A673 (cell line): ENCODE measurements around the gene INPP5A. TPM values are rescaled to one million over a fixed set of nuclear protein-coding genes. Genes with fewer than 3 reads are reported as not detected.

Source experiments
- BruUV-seq: library from RNA; stranded (reverse); fragments of 400-500 nt; replicated peaks from 2 replicates; lab custom pipeline; 2021; lab: Mats Ljungman, UMichigan
- CTCF ChIA-PET: fragments of 300-600 bp; sonication (Branson Sonifier 250); formaldehyde crosslinking; loops from one replicate; lab custom pipeline; 2022; ENCODE audit warnings: antibody characterized with exemption; lab: Charles Lee
- POLR2A ChIA-PET: fragments of 300-600 bp; sonication (Branson Sonifier 250); formaldehyde crosslinking; loops from one replicate; lab custom pipeline; 2022; ENCODE audit warnings: antibody characterized with exemption; ENCODE audit not compliant: low non-redundant PET; lab: Charles Lee
- DNase-seq: peaks from one replicate; pipeline ENCODE4 v3.0.0-alpha.2; 2015; ENCODE audit warnings: low spot score
- H3K27ac ChIP-seq: fragments of 200-600 bp; sonication (generic); 2 replicates; pipeline ENCODE4 v1.5.1; 2016; ENCODE audit warnings: mixed run types, low read depth, mild to moderate bottlenecking, mixed read lengths, antibody characterized with exemption, low read length; ENCODE audit not compliant: poor library complexity, severe bottlenecking
- H3K27me3 ChIP-seq: fragments of 200-600 bp; sonication (generic); replicated peaks from 2 replicates; pipeline ENCODE4 v1.6.1; 2017; ENCODE audit warnings: mixed run types, low read depth, mild to moderate bottlenecking, mixed read lengths, antibody characterized with exemption, low read length; ENCODE audit not compliant: insufficient read depth, poor library complexity
- H3K36me3 ChIP-seq: fragments of 200-600 bp; sonication (generic); 2 replicates; pipeline ENCODE4 v1.6.1; 2016; ENCODE audit warnings: mixed run types, mild to moderate bottlenecking, mixed read lengths, antibody characterized with exemption, low read length; ENCODE audit not compliant: insufficient read depth, poor library complexity, severe bottlenecking
- H3K4me1 ChIP-seq: fragments of 200-600 bp; sonication (generic); 2 replicates; pipeline ENCODE4 v1.6.1; 2017; ENCODE audit warnings: mixed run types, mild to moderate bottlenecking, mixed read lengths, antibody characterized with exemption, low read length; ENCODE audit not compliant: insufficient read depth, poor library complexity, severe bottlenecking
- H3K4me3 ChIP-seq: fragments of 200-600 bp; sonication (generic); 2 replicates; pipeline ENCODE4 v1.5.1; 2016; ENCODE audit warnings: low read depth, mixed run types, mild to moderate bottlenecking, mixed read lengths, low read length; ENCODE audit not compliant: poor library complexity, severe bottlenecking
- H3K9me3 ChIP-seq: fragments of 200-600 bp; sonication (generic); 2 replicates; pipeline ENCODE4 v1.6.1; 2016; ENCODE audit warnings: mixed run types, low read depth, mild to moderate bottlenecking, mixed read lengths, antibody characterized with exemption, low read length; ENCODE audit not compliant: poor library complexity, severe bottlenecking
- EZH2 ChIP-seq: fragments of 200-600 bp; sonication (generic); IDR thresholded peaks from 2 replicates; pipeline ENCODE4 v1.6.1; 2017; ENCODE audit warnings: borderline replicate concordance, low read depth, mild to moderate bottlenecking, mixed read lengths, antibody characterized with exemption, low read length; ENCODE audit not compliant: poor library complexity, severe bottlenecking
- intact Hi-C: fragments of 100-400 bp; cut with micrococcal nuclease; formaldehyde crosslinking; loops from one replicate; pipeline ENCODE4 v1.10.0; 2022; ENCODE audit not compliant: unreplicated experiment
- total RNA-seq: library from RNA; stranded (reverse); gene quantifications from 2 replicates; pipeline ENCODE4 v1.2.3, GENCODE V29; 2021
- TF ChIP-seq, protein P1 (sequence below): fragments of 300-800, 200-600 bp; sonication (generic); conservative IDR thresholded peaks from 2 replicates; pipeline ENCODE4 v1.5.1; 2017; ENCODE audit warnings: low read depth, mild to moderate bottlenecking, antibody characterized with exemption, low read length, moderate library complexity, mixed read lengths

INPP5A gene
- total RNA-seq, 1 experiment from 2014 or later = 21.8 TPM

DNA sequence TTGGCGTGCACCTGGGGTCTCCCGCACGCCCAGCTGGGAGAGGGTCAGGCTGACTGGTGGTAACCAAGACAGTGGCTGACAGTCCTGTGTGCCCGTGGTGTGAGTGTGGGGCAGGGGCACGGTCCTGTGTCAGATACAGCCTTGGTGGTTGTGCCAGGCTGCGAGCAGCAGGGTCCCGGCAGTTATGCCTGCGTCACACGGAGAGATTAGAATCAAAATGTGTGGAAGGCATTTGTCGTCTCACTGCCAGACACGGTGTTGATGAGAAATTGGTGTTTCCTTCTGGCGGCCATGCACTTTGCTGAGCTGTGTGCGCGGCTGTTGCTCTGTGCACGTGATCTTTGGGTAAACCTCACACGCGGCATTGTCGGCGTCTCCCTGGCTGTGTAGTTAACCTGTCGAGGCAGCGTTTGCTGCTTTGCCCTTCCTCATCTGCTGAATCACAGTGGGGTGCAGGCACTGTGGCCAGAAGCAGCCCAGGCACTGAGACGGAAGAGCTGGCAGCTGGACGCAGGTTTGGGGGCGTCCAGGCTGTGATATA lies 160.7 kb downstream of the INPP5A start:
- POLR2A ChIA-PET = no interaction called here
- intact Hi-C loops = no loop called here
- BruUV-seq = no TSS peak
- TF ChIP-seq EZH2 = no peak
- TF ChIP-seq, protein P1, sequence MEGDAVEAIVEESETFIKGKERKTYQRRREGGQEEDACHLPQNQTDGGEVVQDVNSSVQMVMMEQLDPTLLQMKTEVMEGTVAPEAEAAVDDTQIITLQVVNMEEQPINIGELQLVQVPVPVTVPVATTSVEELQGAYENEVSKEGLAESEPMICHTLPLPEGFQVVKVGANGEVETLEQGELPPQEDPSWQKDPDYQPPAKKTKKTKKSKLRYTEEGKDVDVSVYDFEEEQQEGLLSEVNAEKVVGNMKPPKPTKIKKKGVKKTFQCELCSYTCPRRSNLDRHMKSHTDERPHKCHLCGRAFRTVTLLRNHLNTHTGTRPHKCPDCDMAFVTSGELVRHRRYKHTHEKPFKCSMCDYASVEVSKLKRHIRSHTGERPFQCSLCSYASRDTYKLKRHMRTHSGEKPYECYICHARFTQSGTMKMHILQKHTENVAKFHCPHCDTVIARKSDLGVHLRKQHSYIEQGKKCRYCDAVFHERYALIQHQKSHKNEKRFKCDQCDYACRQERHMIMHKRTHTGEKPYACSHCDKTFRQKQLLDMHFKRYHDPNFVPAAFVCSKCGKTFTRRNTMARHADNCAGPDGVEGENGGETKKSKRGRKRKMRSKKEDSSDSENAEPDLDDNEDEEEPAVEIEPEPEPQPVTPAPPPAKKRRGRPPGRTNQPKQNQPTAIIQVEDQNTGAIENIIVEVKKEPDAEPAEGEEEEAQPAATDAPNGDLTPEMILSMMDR = no peak
- H3K4me1 ChIP-seq = peaks cover 16% of the 10 kb centered on the region
- H3K9me3 ChIP-seq = peaks cover 5% of the 10 kb centered on the region
- H3K4me3 ChIP-seq = no peak overlapping the region
- CTCF ChIA-PET = no interaction called here
- H3K27ac ChIP-seq = no peak overlapping the region
- DNase-seq = no peak
- peaks cover 13% of the 10 kb centered on the region for H3K27me3 ChIP-seq
- no peaks in the 10 kb centered on the region for H3K36me3 ChIP-seq

DNA sequence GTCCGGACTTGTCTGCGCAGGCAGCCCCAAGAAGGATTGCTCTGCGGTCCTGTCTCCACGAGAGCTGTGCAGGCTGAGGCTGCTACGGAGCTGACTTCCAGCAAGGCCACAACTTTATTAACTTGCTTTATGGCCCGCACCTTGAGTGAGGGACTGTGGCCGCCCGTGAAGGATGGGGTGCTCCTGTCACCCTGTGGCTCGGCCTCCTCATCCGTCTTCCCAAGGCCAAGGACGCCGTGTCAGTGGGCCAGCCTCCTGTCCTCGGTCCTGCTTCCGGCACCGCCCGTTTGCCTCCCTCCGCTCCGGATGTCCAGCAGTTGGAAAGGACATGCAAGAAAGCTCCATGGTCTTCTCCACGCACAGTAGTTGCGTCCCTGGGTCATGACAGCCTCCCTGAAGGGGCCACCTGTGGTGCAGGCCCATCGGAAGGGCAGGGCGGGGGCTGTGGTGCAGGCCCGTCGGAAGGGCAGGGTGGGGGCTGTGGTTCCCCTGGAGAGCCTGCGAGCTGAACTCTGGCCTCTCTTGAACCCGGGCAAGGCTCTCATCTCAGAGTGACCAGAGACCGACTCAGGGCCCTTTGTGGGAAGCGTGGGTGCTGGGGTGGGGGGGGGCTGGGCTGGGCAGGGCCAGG lies 161.3 kb downstream of the INPP5A start:
- Histone ChIP-seq H3K4me1 (peaks cover 16% of the 10 kb centered on the region), H3K27ac (no peak overlapping the region), H3K9me3 (peaks cover 5% of the 10 kb centered on the region), H3K27me3 (peaks cover 12% of the 10 kb centered on the region), H3K36me3 (no peaks in the 10 kb centered on the region), H3K4me3 (no peak overlapping the region)
- BruUV-seq = no TSS peak
- no peak for DNase-seq
- CTCF ChIA-PET = no interaction called here
- POLR2A ChIA-PET = no interaction called here
- TF ChIP-seq, protein P1 = no peak
- no peak for TF ChIP-seq EZH2
- intact Hi-C loops = no loop called here

DNA sequence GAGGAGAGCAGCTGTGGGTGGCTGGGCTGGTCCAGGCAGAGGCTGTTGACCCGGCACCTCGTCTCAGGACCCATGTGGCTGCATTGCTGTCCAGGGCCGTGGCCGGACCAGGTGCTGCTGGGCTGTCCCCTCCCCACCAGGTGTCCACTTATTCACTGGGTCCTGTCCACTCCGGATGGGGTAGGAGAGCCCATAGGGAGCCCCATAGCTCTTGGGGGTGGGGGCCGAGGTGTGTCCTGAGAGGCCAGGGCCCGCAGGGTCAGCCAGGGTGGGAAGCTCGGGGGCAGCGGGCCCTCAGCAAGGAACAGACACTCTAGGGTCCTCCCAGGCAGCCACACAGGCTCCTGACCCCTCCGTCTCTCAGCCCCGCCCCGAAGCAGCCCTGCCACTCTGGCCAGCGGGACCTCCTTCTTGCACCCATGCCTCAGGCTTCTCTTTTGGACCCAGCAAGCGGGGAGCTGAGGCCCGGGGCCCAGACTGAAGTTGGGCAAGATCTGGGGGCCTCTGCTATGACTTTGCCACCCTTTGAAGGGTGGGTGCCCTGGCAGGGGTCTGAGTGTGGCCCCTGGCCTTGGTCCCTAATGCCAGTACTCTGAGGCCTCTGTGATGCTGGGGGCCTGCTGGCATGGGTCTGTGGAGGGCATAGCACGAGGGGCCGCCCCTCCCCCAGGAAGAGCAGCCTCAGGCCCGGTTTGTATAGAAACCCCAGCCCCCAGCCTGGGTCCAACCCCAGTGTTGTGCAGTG lies 162.0 kb downstream of the INPP5A start:
- peaks cover 5% of the 10 kb centered on the region for H3K9me3 ChIP-seq
- no peaks in the 10 kb centered on the region for H3K36me3 ChIP-seq
- peaks cover 16% of the 10 kb centered on the region for H3K4me1 ChIP-seq
- ChIA-PET POLR2A (no interaction called here), CTCF (no interaction called here)
- no peak for TF ChIP-seq EZH2
- TF ChIP-seq, protein P1 = no peak
- no peak overlapping the region for H3K4me3 ChIP-seq
- BruUV-seq = no TSS peak
- intact Hi-C loops = no loop called here
- DNase-seq = no peak
- no peak overlapping the region for H3K27ac ChIP-seq
- peaks cover 6% of the 10 kb centered on the region for H3K27me3 ChIP-seq
